IgD-negative memory B cell (primary cell): ENCODE measurements around the gene NFKBIE. TPM values are rescaled to one million over a fixed set of nuclear protein-coding genes. Genes with fewer than 3 reads are reported as not detected.

ENCODE experiments used
- H3K27ac Mint-ChIP-seq, 3 donors: one replicate each; pipeline ENCODE4 v1.8.0; 2020 to 2022; ENCODE audit warnings: mild to moderate bottlenecking in 3 of 3, mixed read lengths in 3 of 3, moderate library complexity in 1 of 3
- H3K27me3 Mint-ChIP-seq: one replicate; pipeline ENCODE4 v1.8.0; 2021; ENCODE audit warnings: mixed read lengths
- H3K36me3 Mint-ChIP-seq: one replicate; pipeline ENCODE4 v1.8.0; 2020; ENCODE audit warnings: mild to moderate bottlenecking, mixed read lengths
- H3K4me1 Mint-ChIP-seq, 3 donors: one replicate each; pipeline ENCODE4 v1.8.0; 2020 to 2022; ENCODE audit warnings: mixed read lengths in 3 of 3, mild to moderate bottlenecking in 1 of 3
- H3K4me3 Mint-ChIP-seq, 4 donors: one replicate each; pipeline ENCODE4 v1.8.0; 2020 to 2022; ENCODE audit warnings: mild to moderate bottlenecking in 4 of 4, mixed read lengths in 4 of 4, moderate library complexity in 3 of 4
- H3K9me3 Mint-ChIP-seq, 3 donors: one replicate each; pipeline ENCODE4 v1.8.0; 2020 to 2021; ENCODE audit warnings: mixed read lengths in 3 of 3, mild to moderate bottlenecking in 1 of 3
- polyA plus RNA-seq: library from polyadenylated mRNA; unstranded; fragments of 300-500 nt; fragmentation: Illumina TruSeq; gene quantifications from one replicate; pipeline ENCODE4 v1.2.3, GENCODE V29; 2021

NFKBIE gene
- polyA plus RNA-seq, 1 donor from 2014 or later = 23.5 TPM

- Mint-ChIP-seq H3K27me3 (peaks cover 36% of the 10 kb centered on the region), H3K36me3 (no peaks in the 10 kb centered on the region), H3K9me3 (no peaks in the 10 kb centered on the region), H3K4me1 (peaks cover 9 to 11% (median 11%) of the 10 kb centered on the region in 3 donors), H3K4me3 (peak overlapping the region in 1 of 4 donors; percentile 53), H3K27ac (peak overlapping the region in 1 of 3 donors; percentile 25)
Observed at GRCh38 chr6:44271914-44272313, 6.6 kb upstream of the NFKBIE start.

GRCh38 chr6:44271406-44271723 is 6.0 kb upstream of the NFKBIE start:
- no peak overlapping the region for H3K27ac Mint-ChIP-seq
- no peaks in the 10 kb centered on the region for H3K36me3 Mint-ChIP-seq
- peak overlapping the region; percentile 53 to 83 (median 76) for H3K4me3 Mint-ChIP-seq
- H3K4me1 Mint-ChIP-seq = peaks cover 11 to 16% (median 14%) of the 10 kb centered on the region in 3 donors
- peaks cover 34% of the 10 kb centered on the region for H3K27me3 Mint-ChIP-seq
- H3K9me3 Mint-ChIP-seq = no peaks in the 10 kb centered on the region

DNA sequence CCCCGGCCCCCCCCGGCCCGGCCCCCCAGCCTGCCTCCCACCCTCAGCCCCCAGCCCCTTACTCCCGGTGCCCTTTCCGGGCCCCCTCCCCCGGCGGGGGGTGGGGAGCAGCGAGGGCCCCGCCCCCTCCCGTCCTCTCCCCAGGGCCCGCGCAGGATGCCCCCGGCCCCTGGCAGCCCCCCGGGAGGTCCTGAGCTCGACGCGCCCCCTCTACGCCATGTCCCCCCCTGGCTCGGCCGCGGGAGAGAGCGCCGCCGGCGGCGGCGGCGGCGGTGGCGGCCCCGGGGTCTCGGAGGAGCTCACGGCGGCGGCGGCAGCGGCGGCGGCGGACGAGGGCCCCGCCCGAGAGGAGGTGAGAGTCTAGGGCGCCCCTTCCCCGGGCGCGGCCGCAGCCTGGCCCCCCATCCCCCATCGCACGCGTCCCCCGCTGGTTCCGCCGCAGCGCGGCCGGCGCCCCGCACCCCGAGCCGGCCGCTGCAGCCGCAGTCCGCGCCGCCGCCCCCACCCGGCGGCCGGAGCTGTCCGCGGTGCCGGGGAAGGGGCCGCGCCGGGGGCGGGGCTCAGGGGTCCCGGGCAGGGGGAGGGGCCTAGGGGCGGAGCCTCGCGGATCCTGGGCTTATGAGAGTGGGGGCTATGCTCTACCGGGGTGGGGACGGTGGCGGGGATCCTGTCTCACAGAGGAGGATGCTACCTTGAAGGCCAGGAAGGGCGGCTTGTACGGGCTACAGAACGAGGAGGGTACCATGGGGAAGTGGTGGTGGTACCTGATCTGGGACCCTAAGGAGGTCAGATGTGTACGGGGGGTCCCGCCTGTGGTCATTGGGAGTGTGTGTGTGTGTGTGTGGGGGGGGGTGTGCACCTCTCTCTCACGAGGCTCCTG is 5.4 kb upstream of the NFKBIE start:
- Mint-ChIP-seq H3K27me3 (peaks cover 35% of the 10 kb centered on the region), H3K4me3 (peak overlapping the region; percentile 53 to 83 (median 76)), H3K36me3 (no peaks in the 10 kb centered on the region), H3K9me3 (no peaks in the 10 kb centered on the region), H3K27ac (no peak overlapping the region), H3K4me1 (peaks cover 16 to 20% (median 20%) of the 10 kb centered on the region in 3 donors)

DNA sequence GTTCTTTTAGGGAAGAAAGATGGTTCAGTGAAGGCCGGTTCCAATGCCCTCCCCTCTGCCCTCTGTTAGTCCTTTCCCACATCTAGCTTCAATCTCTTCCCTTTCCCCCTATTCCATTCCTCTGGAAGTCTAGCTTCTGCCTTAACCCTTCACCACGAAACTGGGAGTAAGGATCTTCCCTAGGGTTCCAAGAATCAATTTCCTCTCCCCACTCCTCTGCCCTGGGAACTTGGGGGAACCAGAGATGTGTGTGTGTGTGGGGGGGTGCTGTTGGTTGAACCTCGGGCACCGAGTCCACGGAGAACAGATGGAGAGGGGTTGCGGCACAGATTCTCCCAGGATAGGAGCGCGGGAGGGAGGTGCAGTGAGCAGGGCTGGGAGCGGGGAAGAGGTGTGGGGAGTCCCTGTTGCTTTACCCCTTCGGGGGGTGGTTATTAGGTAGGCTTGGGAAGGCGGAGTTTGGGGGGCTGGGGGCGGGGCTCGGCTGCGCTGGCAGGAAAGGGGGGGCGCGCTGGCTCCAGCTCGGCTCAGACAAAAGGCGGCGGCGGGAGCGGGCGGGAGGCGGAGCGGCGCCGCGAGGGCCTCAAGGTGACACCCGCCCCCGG is 4.7 kb upstream of the NFKBIE start, which contains the start of gene TMEM151B:
TSS of gene TMEM151B (plus strand) at position 530 of the 605 bp plus-strand sequence. CDS start 293 bp downstream, outside the sequence.
- Mint-ChIP-seq H3K27me3 (peaks cover 34% of the 10 kb centered on the region), H3K36me3 (no peaks in the 10 kb centered on the region), H3K9me3 (no peaks in the 10 kb centered on the region), H3K4me3 (peak within 1 kb of the TSS; percentile 68 to 88 (median 79)), H3K27ac (peak within 1 kb of the TSS in 2 of 3 donors; percentile 8 to 39), H3K4me1 (peaks cover 17 to 20% (median 20%) of the 10 kb centered on the region in 3 donors)

DNA sequence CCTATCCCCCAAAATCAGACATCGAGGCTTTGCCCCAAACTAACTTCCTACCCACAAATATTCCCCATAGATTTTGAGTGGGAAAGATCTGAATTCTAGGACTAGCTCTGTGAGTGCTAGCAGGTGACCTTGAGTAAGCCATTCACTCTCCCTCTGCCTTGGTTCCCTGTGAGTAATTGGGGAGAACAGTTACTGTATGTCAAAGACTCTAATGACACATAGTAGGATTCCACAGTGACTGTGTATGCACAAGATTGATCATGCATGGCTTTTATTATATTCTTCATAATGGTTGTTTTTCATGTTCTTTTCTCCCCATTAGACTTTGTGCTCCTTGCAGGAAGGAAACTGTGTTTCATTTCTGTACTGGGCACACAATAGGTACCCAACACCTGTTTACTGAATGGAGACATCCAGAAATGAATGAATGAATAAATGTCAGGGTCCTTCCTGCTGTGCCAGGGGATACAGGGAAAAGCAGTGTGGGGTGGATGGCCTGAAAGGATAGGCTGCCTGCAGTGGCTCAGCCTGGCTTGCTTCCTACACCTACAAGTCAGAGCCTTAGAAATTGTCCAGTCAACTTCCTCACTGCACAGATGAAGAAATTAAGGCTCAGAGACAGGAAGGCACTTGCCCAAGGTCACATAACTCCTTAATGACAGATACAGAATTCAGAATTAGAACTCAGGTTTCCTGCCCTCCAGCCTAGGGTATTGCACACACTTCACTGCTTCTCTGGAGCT is 4.0 kb upstream of the NFKBIE start:
- Mint-ChIP-seq H3K27me3 (peaks cover 29% of the 10 kb centered on the region), H3K27ac (peak overlapping the region in 2 of 3 donors; percentile 8 to 39), H3K36me3 (no peaks in the 10 kb centered on the region), H3K4me1 (peaks cover 17 to 20% (median 18%) of the 10 kb centered on the region in 3 donors), H3K9me3 (no peaks in the 10 kb centered on the region), H3K4me3 (peak overlapping the region in 3 of 4 donors; percentile 64 to 72 (median 68))

- peak overlapping the region in 2 of 3 donors; percentile 43 to 99 for H3K27ac Mint-ChIP-seq
Observed at GRCh38 chr6:44268095-44268628, 2.8 kb upstream of the NFKBIE start.

DNA sequence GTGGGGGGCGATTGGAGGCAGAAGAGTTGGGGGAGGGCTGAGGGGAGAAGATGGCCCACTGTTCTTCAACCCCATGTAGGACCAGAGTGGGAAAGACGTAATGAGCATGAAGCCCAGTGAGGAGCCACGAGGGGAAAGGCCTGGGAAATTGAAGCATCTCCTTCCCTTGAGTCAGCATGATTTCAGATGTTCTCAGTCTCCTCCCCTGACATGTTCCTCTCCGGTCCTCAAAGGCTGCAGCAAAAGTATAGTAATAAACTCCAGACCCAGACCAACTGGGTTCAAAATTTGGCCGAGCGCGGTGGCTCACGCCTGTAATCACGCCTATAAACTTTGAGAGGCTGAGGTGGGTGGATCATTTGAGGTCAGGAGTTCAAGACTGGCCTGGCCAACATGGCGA is 1.9 kb upstream of the NFKBIE start:
- peak overlapping the region in 2 of 3 donors; percentile 14 to 99 for H3K27ac Mint-ChIP-seq

More at GRCh38 chr6:44268095-44268628, 2.8 kb upstream of the NFKBIE start:
- Mint-ChIP-seq H3K4me1 (peaks cover 21 to 24% (median 21%) of the 10 kb centered on the region in 3 donors), H3K9me3 (no peaks in the 10 kb centered on the region), H3K36me3 (no peaks in the 10 kb centered on the region), H3K27me3 (peaks cover 23% of the 10 kb centered on the region), H3K4me3 (peak overlapping the region in 2 of 4 donors; percentile 25 to 97)

GRCh38 chr6:44266347-44266746 is 996 bp upstream of the NFKBIE start:
- H3K4me3 Mint-ChIP-seq = peak overlapping the region; percentile 97 to 100 (median 100)
- no peaks in the 10 kb centered on the region for H3K9me3 Mint-ChIP-seq
- peaks cover 15% of the 10 kb centered on the region for H3K27me3 Mint-ChIP-seq
- H3K27ac Mint-ChIP-seq = peak overlapping the region; percentile 99 to 100 (median 99)
- H3K4me1 Mint-ChIP-seq = peaks cover 29 to 36% (median 35%) of the 10 kb centered on the region in 3 donors
- H3K36me3 Mint-ChIP-seq = no peaks in the 10 kb centered on the region

More for the DNA sequence above, 1.9 kb upstream of the NFKBIE start:
- H3K9me3 Mint-ChIP-seq = no peaks in the 10 kb centered on the region
- peaks cover 28 to 30% (median 29%) of the 10 kb centered on the region in 3 donors for H3K4me1 Mint-ChIP-seq
- H3K4me3 Mint-ChIP-seq = peak overlapping the region; percentile 3 to 100 (median 76)
- peaks cover 19% of the 10 kb centered on the region for H3K27me3 Mint-ChIP-seq
- no peaks in the 10 kb centered on the region for H3K36me3 Mint-ChIP-seq

- Mint-ChIP-seq H3K36me3 (peaks cover 4% of the 10 kb centered on the region), H3K4me3 (peak overlapping the region; percentile 97 to 100 (median 100)), H3K27me3 (peaks cover 13% of the 10 kb centered on the region), H3K9me3 (no peaks in the 10 kb centered on the region), H3K4me1 (peaks cover 35 to 41% (median 40%) of the 10 kb centered on the region in 3 donors), H3K27ac (peak overlapping the region; percentile 99 to 100 (median 99))
Observed at GRCh38 chr6:44265722-44266233, 427 bp upstream of the NFKBIE start.

DNA sequence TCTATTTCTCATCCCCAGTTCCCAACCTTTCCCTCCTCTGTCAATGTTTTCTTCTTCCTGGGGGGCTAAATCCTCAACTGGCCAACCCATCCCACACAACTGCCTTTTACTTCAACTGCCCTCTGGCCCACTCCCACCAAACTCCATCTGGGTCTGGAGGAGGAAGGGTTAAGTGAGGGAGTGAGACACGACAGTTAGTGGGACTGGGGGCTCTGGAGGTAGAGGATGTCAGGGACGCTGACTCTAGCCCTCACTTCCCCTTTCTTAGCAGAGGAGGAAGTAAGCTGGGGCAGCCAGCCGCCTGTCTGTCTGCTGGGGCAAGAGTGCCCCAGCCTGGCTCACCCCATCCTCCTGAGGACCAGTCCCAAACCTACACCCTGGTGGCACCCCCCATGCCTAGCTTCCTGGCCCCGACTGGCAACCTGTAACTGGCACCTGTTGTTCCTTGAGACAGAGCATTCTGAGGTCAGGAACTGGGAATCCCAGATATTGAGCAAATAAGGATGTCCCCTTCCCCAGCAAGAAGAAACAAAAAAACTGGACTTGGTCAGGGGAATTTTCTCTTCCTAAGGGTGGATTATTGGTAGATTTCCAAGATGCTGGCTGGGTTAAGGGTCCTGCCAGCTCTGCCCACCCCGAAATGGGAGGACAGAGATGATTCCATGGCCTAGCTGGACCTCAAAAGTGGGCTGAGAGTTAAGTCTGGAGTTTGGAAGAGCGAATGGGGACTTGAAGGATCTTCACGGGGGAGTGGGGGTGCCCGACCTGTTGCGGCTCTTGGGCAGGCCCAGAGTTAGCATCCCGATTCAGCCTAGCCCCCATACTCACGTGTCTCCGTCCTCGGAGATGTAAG is 971 bp downstream of the NFKBIE start:
- Mint-ChIP-seq H3K27me3 (peaks cover 5% of the 10 kb centered on the region), H3K36me3 (peaks cover 5% of the 10 kb centered on the region), H3K9me3 (no peaks in the 10 kb centered on the region), H3K4me3 (peak overlapping the region; percentile 97 to 100 (median 100)), H3K4me1 (peaks cover 40 to 44% (median 40%) of the 10 kb centered on the region in 3 donors), H3K27ac (peak overlapping the region; percentile 99 to 100 (median 99))

GRCh38 chr6:44263354-44264100 is 1.8 kb downstream of the NFKBIE start:
- Mint-ChIP-seq H3K9me3 (no peaks in the 10 kb centered on the region), H3K4me3 (peak overlapping the region; percentile 97 to 100 (median 100)), H3K27me3 (peaks cover 2% of the 10 kb centered on the region), H3K27ac (peak overlapping the region; percentile 99 to 100 (median 99)), H3K36me3 (peaks cover 7% of the 10 kb centered on the region), H3K4me1 (peaks cover 39 to 49% (median 43%) of the 10 kb centered on the region in 3 donors)

GRCh38 chr6:44262467-44263353 is 2.6 kb downstream of the NFKBIE start:
- Mint-ChIP-seq H3K4me1 (peaks cover 43 to 55% (median 47%) of the 10 kb centered on the region in 3 donors), H3K27me3 (peaks cover 5% of the 10 kb centered on the region), H3K27ac (peak overlapping the region; percentile 99 to 100 (median 99)), H3K36me3 (peaks cover 7% of the 10 kb centered on the region), H3K4me3 (peak overlapping the region; percentile 97 to 100 (median 100)), H3K9me3 (no peaks in the 10 kb centered on the region)
